DMS153 treated with DMSO at 0.1 percent for 48 hours (cell line): Measurements from ENCODE around the gene SLC13A1.
"Not testable (repeated sequence)": the region's sequence is repeated elsewhere in the genome, so short reads cannot be mapped to it uniquely, and the experiment has no call there.

ENCODE experiments used
- DNase-seq: peaks from one replicate; lab custom pipeline; 2025; ENCODE audit not compliant: unreplicated experiment; lab: John Stamatoyannopoulos, UW

SLC13A1 gene

DNA sequence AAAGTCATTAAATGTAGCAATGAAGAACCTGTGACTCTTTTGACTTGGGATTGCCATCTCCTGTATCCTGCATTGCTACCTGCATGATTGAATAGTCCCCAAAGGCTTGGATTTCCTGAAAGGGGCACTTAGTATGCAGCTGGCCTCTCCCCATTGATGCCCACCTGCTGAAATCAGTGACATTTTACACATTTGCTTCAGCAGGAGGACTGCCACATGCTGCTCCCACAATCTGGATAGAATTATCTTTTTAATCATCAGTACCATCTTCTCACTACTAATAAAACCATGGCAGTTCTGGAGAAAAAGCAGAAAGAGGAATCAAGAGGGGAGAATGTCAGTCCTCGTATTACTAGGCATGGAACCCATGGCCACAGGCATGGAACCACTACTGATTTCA, 67.8 kb downstream of the SLC13A1 start:
- no peak for DNase-seq

DNA sequence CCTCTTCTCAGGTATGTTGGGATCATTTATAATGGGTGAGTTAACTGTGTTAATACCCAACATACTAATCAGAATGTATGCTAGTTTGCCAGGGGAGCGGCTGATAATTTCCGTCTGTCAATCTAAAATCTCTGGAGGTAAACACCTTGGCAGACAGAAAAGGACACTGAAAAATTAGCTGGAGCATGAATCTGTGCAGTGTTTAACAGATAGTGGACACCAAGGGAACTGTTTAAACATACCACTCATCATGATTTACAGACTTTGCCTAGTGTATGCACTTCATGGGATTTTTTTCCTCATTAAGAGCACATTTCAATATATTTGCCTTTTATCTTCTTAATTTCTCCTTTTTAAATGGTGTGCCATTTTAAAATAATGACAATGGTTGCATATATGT, 68.2 kb downstream of the SLC13A1 start:
- no peak for DNase-seq

GRCh38 chr7:123131140-123131539, 68.6 kb downstream of the SLC13A1 start:
- no peak for DNase-seq

DNA sequence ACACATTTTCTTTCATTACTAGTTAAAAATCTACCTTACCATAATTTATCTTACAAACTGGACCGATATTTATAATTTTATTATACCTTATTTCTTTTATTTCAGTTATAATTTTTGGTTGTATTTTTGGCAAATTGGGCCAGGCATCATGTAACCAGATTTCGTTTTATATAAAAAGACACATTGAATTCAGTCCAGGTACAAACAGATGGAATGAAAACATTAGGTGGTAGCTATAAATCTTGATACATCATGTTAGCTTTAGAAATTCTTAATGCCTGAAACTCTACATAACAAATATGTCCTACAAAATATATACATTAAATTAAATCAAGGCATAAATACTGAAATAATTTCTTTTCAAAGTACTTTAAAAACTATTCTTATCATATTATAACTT, 73.1 kb downstream of the SLC13A1 start:
- no peak for DNase-seq

DNA sequence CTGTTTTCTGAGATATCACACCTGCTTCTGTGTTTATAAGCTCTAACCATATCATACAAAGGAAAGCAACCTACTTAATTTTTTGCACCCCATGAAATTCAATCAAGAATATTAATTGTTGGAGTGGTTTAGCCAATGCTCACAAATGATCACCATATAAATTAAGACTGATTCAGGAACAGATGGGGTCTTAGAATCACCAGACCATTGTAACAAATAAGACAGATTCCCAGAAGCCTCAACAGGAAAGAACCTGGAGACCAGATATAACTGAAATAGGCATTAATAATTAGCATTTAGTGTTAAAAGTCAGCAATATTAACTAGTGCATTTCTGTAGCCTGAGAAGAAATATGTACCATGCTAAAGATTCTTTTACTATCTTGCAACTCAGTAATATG, 73.6 kb downstream of the SLC13A1 start:
- DNase-seq = no peak

- DNase-seq = no peak
Measured at GRCh38 chr7:123125231-123125630, 74.5 kb downstream of the SLC13A1 start.

DNA sequence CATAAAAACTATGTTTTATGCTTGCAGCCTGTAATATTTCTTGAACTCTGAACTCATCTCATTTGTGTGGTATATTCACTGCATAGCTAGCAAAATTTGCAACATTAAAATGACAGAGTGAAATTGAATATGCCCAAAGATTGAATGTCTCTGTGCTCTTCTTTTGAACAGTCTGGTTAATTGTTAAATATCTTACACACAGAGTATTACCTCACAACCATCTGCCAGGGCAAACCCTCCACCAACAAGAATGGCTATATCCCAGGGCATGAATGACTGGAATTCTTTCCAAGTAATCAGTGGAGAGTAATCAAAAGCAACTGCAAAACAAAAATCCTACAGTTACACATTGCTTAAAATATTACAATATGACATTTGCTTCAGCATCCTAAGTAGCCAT, 76.9 kb downstream of the SLC13A1 start:
- no peak for DNase-seq

GRCh38 chr7:123120286-123120685, 79.5 kb downstream of the SLC13A1 start:
- DNase-seq = no peak

DNA sequence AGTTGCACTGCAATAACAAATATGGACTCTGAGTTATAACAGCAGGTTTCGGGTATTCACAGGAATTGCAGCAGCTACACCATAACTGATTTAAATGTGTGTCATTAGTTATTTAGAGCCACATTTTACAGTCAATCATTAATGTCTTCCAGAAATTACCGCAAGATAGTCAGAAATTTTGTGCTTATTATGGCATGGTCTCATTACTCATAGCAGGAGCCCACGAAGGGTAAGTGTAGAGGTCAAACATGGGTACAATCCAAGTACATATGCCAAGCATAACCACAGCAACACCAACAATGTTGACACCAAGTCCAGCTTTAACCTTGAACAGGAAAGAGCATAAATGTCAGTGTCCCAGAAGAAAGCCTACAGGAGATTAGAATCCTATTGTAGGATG, 84.4 kb downstream of the SLC13A1 start:
- no peak for DNase-seq

GRCh38 chr7:123114288-123114687, 85.5 kb downstream of the SLC13A1 start:
- no peak for DNase-seq

DNA sequence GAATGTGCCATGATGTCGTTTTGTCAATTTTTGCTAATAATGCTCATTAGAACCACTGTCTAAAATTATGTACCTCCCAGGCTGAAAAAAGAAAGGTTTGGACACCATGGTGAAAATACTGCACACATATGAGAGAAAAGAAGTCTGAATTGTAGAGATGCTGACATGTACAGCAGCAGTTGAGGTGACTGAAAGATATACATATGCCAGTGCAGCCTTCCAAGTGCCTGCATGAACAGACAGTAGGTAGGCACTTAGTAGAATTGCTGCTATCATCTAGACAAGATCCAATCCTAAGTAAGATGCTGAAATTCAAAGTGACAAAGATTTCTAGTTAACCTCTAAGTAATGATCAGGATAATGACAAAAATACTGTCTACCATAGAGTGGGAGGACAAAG, 86.9 kb downstream of the SLC13A1 start:
- no peak for DNase-seq

DNA sequence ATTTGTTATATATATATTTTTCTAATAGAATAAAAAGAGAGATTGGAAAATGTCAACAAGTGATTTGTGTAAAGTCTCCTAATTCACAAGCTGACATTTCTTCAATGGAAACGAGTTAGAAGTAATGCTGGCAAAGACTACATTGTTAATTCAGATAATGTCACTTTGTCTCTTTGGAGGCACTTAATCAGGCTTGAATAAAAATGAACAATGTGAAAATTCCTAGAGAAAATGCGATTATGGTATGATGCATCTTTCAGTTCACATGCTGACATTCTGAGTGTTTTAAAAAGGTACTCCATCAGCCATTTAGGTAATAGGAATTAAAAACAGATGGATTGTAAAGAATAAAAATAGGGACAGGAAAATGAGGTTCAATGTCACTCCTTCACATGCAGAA, 100.1 kb downstream of the SLC13A1 start:
- no peak for DNase-seq

DNA sequence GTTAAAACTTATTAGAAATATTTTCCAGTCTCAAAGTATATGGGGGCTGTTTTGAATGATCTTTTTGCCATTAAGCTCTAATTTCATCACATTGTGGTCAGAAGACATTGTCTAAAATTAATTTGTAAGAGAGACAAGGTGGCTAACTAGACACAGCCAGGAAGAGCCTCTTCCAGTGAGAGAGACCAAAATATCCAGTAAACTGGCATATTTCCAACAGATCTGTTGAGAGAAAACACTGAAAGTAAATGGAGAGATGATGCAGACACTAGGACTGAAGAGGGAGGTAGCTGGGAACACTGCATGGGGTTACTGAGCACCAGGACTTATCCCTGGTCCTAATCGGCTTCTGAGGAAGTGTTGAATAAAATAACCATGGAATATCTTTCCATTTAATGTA, 102.8 kb downstream of the SLC13A1 start:
- no peak for DNase-seq

GRCh38 chr7:123096434-123096833, 103.3 kb downstream of the SLC13A1 start:
- no peak for DNase-seq

DNA sequence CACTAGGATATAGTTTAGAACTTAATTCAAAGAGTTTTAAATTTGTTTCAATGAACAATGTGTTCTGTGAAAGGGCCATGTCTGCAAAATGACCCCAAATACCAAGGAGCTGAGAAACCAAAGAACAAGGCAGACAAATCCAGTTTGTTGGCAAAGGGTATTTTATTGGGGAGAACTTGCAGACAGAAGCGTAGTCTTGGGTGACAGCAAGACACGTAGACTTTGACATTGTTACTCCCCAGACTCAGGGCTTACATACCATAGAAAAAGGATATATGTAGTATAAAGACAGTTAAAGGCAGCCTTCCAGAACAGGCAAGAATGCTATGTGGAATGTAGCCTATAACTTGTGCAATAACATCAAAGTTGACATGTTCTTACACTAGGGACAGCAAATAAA, 109.3 kb downstream of the SLC13A1 start:
- DNase-seq = no peak

- not testable (repeated sequence) for DNase-seq
Measured at GRCh38 chr7:123086910-123087309, 112.9 kb downstream of the SLC13A1 start.

DNA sequence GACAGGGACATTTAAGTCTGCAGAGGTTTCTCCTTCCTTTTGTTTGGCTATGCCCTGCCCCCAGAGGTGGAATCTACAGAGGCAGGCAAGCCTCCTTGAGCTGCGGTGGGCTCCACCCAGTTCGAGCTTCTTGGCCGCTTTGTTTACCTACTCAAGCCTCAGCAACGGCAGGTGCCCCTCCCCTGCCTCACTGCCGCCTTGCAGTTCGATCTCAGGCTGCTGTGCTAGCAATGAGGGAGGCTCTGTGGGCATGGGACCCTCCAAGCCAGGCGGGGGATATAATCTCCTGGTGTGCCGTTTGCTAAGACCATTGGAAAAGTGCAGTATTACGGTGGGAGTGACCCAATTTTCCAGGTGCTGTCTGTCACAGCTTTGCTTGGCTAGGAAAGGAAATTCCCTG, 114.9 kb downstream of the SLC13A1 start:
- DNase-seq = not testable (repeated sequence)

- no peak for DNase-seq
Measured at GRCh38 chr7:123079021-123079420, 120.7 kb downstream of the SLC13A1 start.

DNA sequence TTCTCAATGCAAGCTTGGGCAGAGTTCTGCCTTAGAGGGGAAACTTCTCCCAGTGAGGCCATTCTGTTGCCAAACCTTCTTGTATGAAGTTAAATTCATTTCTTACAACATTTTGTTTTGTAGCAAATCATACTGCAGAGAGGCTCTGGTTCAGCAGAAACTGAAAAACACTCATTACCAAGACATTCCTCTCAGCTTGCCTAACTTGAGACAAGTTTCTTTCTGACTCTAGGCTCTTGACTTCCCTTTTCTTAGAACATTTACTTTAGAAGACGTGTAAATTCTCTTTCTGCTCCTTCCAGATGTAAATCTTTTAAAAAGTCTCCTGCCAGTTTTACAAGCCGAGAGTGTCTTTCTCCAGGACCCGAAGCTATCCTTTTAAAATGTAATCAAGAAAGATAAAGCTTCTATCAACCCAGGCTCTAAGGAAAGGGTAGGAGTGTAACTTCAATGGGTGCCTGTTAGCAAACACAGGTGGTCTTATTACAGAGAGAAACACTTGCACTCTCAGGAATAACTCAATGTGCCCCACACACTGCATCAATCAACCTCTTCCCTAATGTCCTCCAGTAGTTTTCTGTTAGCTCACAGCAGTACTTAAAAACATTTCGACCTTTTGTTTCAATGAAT, 123.8 kb downstream of the SLC13A1 start:
- DNase-seq = no peak

- DNase-seq = no peak
Measured at GRCh38 chr7:123070702-123071286, 129.0 kb downstream of the SLC13A1 start.

DNA sequence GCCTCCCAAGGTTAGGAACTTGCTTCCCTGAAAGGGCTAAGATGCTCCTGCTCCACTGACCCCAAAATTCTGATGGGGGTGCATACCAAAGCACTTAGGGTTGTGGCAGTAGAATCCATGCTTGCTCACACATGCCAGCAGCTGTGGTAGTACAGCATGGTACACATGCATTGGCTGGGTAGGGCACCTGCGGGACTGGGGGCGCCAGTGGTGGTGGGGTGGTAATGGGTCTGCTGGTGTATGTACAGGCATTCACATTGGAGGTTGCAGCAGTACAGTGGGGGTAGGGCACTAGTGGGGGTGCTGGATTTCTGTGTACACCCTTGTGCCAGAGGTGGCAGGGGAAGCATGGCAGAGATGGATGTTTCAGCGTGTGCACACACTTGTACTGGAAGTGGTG, 132.0 kb downstream of the SLC13A1 start:
- no peak for DNase-seq
